Esophagus muscularis mucosa (tissue), 4 donors: ENCODE results near the gene ICOS.

Experiments
- EP300 ChIP-seq: sonication (generic); formaldehyde crosslinking; IDR thresholded peaks from one replicate; pipeline ENCODE4 v1.6.1; 2017; ENCODE audit warnings: antibody characterized with exemption
- POLR2A ChIP-seq: fragments of 450-650 bp; IDR thresholded peaks from one replicate; pipeline ENCODE4 v1.6.1; 2017; ENCODE audit warnings: antibody characterized with exemption, moderate library complexity, mild to moderate bottlenecking, low read depth
- POLR2AphosphoS5 ChIP-seq, 2 donors: sonication (generic); formaldehyde crosslinking; IDR thresholded peaks; one replicate each; pipeline ENCODE4 v1.6.1; 2017; ENCODE audit warnings: antibody characterized with exemption in 2 of 2
- TF ChIP-seq, protein P1 (sequence below), 3 experiments: fragments of 200-600 bp in 2 of 3; fragments of 450-650 bp in 1 of 3; sonication (generic) in 2 of 3; IDR thresholded peaks; one replicate each; pipeline ENCODE4 v1.5.1; 2017 to 2019; ENCODE audit warnings: antibody characterized with exemption in 3 of 3, mild to moderate bottlenecking in 2 of 3, moderate library complexity in 1 of 3

DNA sequence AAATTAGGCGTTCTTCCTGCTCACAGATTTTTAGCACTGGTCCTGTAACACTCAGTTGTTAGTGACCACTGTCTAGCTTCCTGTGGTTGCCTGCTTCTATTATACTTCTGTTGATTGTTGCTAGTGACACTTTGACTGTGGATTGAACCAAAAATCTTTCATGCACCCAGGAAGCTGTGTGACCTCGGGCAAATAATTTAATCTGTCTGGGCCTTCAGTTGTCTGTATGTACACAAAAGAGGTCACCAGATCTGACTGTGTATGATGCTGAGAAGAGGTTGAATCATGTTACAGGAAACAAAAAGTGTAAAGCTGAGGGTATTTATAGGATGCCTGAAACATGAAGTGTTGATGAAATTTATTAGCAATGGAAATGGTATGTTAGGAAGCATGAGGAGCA is 12.7 kb downstream of the ICOS start:
- no peak for TF ChIP-seq POLR2AphosphoS5 (IDR thresholded peaks at IDR 0.05)
- TF ChIP-seq, protein P1, sequence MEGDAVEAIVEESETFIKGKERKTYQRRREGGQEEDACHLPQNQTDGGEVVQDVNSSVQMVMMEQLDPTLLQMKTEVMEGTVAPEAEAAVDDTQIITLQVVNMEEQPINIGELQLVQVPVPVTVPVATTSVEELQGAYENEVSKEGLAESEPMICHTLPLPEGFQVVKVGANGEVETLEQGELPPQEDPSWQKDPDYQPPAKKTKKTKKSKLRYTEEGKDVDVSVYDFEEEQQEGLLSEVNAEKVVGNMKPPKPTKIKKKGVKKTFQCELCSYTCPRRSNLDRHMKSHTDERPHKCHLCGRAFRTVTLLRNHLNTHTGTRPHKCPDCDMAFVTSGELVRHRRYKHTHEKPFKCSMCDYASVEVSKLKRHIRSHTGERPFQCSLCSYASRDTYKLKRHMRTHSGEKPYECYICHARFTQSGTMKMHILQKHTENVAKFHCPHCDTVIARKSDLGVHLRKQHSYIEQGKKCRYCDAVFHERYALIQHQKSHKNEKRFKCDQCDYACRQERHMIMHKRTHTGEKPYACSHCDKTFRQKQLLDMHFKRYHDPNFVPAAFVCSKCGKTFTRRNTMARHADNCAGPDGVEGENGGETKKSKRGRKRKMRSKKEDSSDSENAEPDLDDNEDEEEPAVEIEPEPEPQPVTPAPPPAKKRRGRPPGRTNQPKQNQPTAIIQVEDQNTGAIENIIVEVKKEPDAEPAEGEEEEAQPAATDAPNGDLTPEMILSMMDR (IDR thresholded peaks at IDR 0.05): no peak
- TF ChIP-seq POLR2A: no peak
- TF ChIP-seq EP300: no peak
